Right forelimb (tissue), 1 donor: ENCODE measurements around the gene SBDS.
"Not testable (repeated sequence)": the region's sequence is repeated elsewhere in the genome, so short reads cannot be mapped to it uniquely, and the experiment has no call there.

Source experiments
- DNase-seq: peaks from one replicate; pipeline ENCODE4 v3.0.0-alpha.2; 2018

The SBDS gene

GRCh38 chr7:66994691-66995049, 716 bp downstream of the SBDS start:
- DNase-seq: peak; percentile 65

DNA sequence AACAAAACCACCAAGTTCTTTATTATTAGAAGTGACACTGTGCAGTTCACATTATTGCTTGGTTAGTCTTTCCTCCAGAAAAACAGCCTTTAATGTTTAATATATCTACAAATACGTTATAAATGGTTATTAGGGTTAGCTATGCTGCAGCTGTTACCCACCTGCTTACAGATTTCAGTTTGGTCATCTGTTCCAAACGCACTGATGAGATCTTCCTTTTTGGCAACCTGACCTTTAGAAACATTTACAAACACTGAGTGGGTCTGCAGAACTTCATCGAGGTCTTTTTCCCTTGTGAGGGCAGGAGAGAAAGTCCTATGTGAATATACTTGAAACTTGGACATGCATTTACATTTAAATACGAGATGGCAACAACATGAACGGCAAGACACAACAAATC, 1.3 kb downstream of the SBDS start:
- DNase-seq: not testable (repeated sequence)

DNA sequence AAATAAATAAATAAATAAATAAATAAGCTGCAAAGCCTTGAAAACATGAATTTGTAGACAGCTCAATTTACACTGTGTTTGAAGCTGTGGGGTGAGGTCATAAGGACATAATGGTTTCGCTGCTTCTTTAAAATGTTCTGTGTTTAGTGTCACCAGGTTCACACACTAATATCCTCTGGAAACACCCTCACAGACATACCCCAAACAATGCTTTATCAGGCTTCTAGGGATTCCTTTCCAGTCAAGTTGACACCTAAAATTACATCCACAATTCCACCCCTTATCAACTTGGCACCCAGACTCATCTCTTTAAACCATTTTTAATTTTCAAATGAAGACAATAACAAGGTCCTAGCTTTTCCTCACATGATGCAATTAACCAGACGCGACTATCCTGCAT, 5.8 kb downstream of the SBDS start:
- DNase-seq: not testable (repeated sequence)

DNA sequence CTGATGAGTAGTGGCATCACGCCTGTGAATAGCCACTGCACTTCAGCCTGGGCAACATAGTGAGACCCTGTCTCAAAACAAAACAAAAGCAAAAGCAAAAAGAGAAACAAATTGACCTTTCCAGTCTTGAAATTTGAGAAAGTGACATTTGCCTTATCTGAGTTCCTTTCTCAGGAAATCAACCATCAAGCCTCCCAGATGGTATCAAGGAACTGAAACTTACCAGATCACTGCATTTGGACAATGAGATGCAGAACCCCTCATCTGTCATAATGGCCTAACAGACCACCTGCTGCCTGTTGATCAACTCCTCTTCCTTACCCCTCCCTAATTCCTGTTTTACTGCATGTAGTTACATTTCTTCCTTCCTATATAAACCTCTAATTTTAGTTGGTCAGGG, 15.1 kb downstream of the SBDS start:
- not testable (repeated sequence) for DNase-seq

DNA sequence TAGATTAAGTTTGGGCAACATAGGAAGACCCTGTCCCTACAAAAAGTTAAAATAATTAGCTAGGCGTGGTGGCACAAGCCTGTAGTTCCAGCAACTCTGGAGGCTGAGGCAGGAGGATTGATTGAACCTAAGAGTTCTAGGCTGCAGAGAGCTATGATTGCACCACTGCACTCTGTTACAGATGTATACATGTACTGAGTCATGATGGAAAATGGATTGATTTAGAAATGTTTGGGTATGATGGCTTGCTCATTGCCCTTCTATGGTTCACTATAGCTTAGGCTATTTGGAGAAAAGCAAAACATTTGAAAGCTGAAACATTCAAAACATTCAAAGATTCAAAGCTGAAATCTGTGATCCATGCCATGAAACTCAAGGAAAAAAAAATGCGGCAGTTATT, 16.4 kb downstream of the SBDS start:
- not testable (repeated sequence) for DNase-seq

- DNase-seq: not testable (repeated sequence)
Measured at GRCh38 chr7:66978312-66978711, 17.1 kb downstream of the SBDS start.

DNA sequence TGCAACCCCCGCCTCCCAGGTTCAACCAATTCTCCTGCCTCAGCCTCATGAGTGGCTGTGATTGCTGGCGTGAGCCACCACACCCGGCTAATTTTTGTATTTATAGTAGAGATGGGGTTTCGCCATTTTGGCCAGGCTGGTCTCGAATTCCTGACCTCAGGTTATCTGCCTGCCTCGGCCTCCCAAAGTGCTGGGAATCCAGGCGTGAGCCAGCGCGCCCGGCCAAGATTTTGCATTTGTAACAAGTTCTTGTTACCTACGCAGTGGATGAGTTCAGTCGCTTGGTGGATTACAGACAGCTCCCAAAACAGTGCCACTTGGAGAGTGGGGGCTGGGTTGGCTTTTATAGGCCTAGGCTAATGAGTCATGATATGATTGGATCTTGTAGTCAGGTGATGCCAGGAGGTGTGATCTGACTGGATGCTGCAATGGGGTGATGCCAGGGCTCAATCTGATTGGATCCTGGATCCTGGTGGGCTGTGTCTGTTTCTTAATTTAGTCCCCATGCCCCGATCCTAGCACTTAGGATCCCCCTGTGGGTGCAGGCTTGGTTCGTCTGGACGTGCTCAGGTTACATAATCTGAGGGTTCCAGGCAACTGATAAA, 20.3 kb downstream of the SBDS start:
- DNase-seq: no peak

GRCh38 chr7:66970310-66970709, 25.1 kb downstream of the SBDS start:
- DNase-seq: no peak

DNA sequence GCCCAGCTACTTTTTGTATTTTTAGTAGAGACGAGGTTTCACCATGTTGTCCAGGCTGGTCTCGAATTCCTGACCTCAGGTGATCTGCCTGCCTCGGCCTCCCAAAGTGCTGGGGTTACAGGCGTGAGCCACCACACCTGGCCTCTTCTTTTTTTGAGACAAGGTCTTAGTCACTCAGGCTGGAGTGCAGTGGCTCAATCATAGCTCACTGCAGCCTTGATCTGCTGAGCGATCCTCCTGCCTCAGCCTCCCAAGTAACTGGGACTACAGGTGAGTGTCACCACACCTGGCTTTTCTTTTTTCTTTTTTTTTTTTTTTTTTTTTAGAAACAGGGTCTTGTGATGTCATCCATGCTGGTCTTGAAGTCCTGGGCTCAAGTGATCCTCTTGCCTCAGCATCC, 26.4 kb downstream of the SBDS start:
- DNase-seq: not testable (repeated sequence)

DNA sequence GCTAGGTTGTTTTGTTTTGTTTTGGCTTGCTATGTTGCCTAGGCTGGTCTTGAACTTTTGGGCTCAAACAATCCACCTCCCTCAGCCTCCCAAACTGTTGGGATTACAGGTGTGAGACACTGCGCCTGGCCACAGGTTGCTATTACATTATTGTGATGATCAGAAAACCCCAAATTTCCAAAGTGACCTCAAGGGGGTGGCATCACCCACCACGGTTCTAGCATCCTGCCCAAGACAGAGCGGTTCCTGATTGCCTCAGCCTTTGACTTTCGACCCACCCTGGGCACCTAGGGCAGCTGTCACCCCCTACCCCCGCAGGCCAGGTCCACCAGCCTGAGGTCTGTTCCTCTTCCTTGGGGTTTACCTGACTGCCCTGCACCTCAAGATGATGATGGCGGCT, 28.4 kb downstream of the SBDS start:
- no peak for DNase-seq

- no peak for DNase-seq
Measured at GRCh38 chr7:66964411-66964810, 31.0 kb downstream of the SBDS start.

GRCh38 chr7:66961096-66961495, 34.3 kb downstream of the SBDS start:
- DNase-seq: no peak

GRCh38 chr7:66960192-66960591, 35.2 kb downstream of the SBDS start:
- DNase-seq: no peak

DNA sequence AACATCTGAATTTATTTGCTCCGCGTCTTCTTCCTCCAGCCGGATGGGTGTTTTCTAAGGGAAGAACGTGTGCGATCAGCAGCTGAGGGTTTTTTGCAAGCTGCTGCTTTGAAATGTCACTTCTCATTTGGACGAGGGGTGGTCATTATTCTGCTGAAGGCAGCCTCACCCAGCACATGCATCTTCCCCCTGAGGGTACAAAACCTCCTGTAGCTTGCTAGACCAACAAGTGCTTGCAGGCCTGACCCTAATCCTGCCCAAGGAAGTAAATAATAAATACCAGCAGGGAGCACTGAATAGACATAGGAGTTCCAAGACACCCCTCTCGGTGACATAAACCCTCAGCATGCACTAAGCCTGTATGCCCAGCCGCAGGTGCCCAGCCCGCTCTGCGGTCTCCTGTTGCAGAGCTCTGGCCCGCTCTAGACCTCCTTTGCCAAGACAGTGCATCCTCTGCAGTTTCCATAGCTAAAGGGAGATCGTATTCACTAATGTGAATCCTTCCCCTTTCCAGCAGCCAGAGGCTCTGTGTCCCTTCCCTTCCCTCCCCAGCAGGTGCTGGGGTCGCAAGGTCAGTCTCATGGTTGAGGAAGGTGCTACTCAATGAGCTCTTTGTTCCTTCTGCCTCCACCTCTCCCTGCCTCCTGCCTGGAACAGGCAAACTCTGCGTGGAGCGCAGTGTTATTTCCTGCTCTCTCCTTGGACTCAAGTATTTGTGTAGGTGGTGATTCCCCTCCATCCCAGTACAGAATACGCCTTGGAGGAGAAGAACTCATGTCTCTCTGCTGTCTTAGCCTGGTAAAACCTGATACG, 36.6 kb downstream of the SBDS start:
- DNase-seq: no peak

- no peak for DNase-seq
Measured at GRCh38 chr7:66957595-66958290, 37.6 kb downstream of the SBDS start.

GRCh38 chr7:66953044-66953427, 42.4 kb downstream of the SBDS start:
- no peak for DNase-seq

DNA sequence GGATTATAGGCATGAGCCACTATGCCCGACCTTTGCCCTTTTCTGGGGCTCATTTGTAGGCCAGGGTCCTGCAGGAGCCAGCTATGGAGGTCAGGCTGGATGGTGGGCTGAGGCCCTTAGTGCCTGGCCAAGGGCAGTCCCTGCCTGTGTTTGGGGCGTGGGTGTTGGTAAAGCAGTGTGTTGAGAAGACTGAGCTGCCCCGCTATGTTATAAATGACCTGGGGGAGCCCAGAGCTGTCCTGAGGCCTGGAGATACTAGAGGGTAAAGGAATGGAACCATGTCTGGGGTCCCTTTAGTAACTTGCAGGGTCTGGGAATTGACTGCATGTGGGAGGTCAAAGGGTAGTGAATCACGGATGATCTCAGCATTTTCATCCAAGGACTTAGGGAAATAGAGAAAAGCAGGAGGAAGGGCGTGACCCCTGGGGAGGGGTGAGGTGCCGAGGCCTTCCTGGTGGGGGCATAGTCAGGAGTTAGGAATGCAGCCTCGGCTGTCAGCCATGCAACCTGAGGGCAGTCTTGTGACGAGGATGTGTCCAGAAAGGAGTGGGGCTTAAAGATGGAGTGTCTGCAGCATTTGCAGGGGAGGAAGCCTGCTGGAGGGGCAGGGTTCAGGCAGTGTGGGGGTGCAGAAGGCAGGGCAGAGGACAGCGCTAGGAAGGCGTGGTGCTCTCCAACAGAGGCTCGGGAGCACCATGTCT, 42.9 kb downstream of the SBDS start:
- no peak for DNase-seq

GRCh38 chr7:66950763-66951162, 44.6 kb downstream of the SBDS start:
- DNase-seq: no peak

DNA sequence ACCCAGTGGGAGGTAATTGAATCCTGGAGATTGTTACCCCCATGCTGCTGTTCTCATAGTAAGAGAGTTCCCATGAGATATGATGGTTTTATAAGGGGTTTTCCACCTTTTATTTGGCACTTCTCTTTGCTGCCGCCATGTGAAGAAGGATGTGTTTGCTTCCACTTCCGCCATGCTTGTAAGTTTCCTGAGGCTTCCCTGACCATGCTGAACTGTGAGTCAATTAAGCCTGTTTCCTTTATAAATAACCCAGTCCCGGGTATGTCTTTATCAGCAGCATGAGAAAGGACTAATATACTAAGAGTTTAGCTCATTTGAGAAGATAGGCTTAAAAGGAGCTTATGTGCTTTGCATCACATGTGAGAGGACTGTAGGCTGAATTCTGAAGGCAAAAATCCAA, 45.1 kb downstream of the SBDS start:
- no peak for DNase-seq

GRCh38 chr7:66948480-66949109, 46.8 kb downstream of the SBDS start:
- no peak for DNase-seq

DNA sequence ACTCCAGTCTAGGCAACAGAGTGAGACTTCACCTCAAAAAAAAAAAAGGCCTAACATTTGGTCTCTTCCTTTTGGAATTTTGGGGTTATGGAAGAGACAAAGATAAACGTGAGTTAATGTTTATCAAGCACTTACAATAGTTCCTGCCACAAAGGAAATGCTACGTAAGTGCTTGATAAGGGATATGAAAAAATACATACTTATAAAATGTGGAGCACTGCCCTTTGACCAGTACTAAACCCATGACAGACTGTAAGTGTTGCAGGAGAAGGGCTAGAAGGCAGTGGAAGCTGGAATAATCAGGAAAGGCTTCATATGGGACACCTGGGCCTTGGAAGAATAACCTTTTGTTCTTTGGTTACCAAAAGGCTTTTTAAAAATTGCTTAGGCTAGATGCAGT, 48.8 kb downstream of the SBDS start:
- DNase-seq: no peak

- no peak for DNase-seq
Measured at GRCh38 chr7:66939325-66939724, 56.1 kb downstream of the SBDS start.

DNA sequence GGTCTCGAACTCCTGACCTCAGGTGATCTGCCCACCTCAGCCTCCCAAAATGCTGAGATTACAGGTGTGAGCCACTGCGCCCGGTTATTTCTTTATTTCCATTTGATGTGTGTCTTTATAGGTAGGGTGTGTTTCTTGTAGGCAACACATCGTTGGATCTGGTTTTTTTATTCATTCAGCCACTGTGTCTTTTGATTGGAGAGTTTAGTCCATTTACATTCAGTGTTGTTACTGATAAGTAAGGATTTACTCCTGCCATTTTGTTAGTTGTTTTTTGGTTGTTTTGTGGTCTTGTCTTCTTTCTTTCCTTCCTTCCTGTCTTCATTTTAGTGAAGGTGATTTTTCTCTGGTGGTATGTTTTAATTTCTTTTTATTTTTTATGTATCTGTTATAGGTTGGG, 57.4 kb downstream of the SBDS start:
- DNase-seq: no peak
